HepG2 (cell line): Measurements from ENCODE around the gene OCSTAMP. TPM values are rescaled to one million over a fixed set of nuclear protein-coding genes. Genes with fewer than 3 reads are reported as not detected.
A peak's percentile ranks its signal among the peaks of the same experiment; 100 is the strongest.

Source experiments
- ATM ChIP-seq: fragments of 450-650 bp; IDR thresholded peaks from 2 replicates; pipeline ENCODE4 v1.7.1; 2017; ENCODE audit warnings: mild to moderate bottlenecking, borderline replicate concordance
- ELF1 ChIP-seq: sonication (generic); formaldehyde crosslinking; IDR thresholded peaks from 2 replicates; pipeline ENCODE4 v1.4.0; 2020; ENCODE audit warnings: missing genetic modification reagents
- FOXA3 ChIP-seq: IDR thresholded peaks from 2 replicates; pipeline ENCODE4 v1.6.1; 2016; ENCODE audit warnings: missing genetic modification reagents, missing compliant biosample characterization
- HMG20A ChIP-seq: IDR thresholded peaks from 2 replicates; pipeline ENCODE4 v1.6.1; 2016; ENCODE audit warnings: borderline replicate concordance
- KAT8 ChIP-seq: IDR thresholded peaks from 2 replicates; pipeline ENCODE4 v1.6.1; 2016; ENCODE audit warnings: missing genetic modification reagents, missing compliant biosample characterization
- LCORL ChIP-seq, 2 experiments: fragments of 450-650 bp in 1 of 2; sonication (generic) in 1 of 2; formaldehyde crosslinking in 1 of 2; IDR thresholded peaks; 2 replicates each; pipeline versions ENCODE4 v1.5.0 to v1.6.1; 2017 to 2020; ENCODE audit warnings: antibody characterized with exemption in 1 of 2, missing genetic modification reagents in 1 of 2
- NKX3-1 ChIP-seq: sonication (generic); formaldehyde crosslinking; IDR thresholded peaks from 2 replicates; pipeline ENCODE4 v1.5.0; 2020; ENCODE audit warnings: missing genetic modification reagents
- POGZ ChIP-seq: sonication (generic); formaldehyde crosslinking; IDR thresholded peaks from 2 replicates; pipeline ENCODE4 v1.4.0; 2020; ENCODE audit warnings: mild to moderate bottlenecking, missing genetic modification reagents
- POLR2AphosphoS5 ChIP-seq: IDR thresholded peaks from 2 replicates; pipeline ENCODE4 v1.6.1; 2012; ENCODE audit warnings: low read depth, low read length
- RBM39 ChIP-seq: fragments of 200-400 bp; formaldehyde crosslinking; IDR thresholded peaks from one replicate; pipeline ENCODE4 v1.6.1; 2018; ENCODE audit warnings: antibody characterized with exemption, mild to moderate bottlenecking, low read depth, low read length; ENCODE audit not compliant: poor library complexity, severe bottlenecking
- RFXAP ChIP-seq: sonication (generic); formaldehyde crosslinking; IDR thresholded peaks from 2 replicates; pipeline ENCODE4 v1.4.0; 2020; ENCODE audit warnings: missing genetic modification reagents, borderline replicate concordance
- SALL1 ChIP-seq: sonication (generic); formaldehyde crosslinking; IDR thresholded peaks from 2 replicates; pipeline ENCODE4 v1.8.0; 2022; ENCODE audit warnings: mild to moderate bottlenecking, missing genetic modification reagents
- ZNF24 ChIP-seq: fragments of 450-650 bp; IDR thresholded peaks from 2 replicates; pipeline ENCODE4 v1.6.1; 2017; ENCODE audit warnings: antibody characterized with exemption, mild to moderate bottlenecking
- ZNF292 ChIP-seq: sonication (generic); formaldehyde crosslinking; IDR thresholded peaks from 2 replicates; pipeline ENCODE4 v1.8.1; 2022; ENCODE audit warnings: mild to moderate bottlenecking, low read depth, missing genetic modification reagents, borderline replicate concordance
- ZNF451 ChIP-seq: sonication (generic); formaldehyde crosslinking; IDR thresholded peaks from 2 replicates; pipeline ENCODE4 v1.5.0; 2020; ENCODE audit warnings: mild to moderate bottlenecking, missing genetic modification reagents
- ZNF552 ChIP-seq: sonication (generic); formaldehyde crosslinking; IDR thresholded peaks from 2 replicates; pipeline ENCODE4 v1.9.0; 2022; ENCODE audit warnings: missing genetic modification reagents, mild to moderate bottlenecking, borderline replicate concordance
- ZNF563 ChIP-seq: sonication (generic); formaldehyde crosslinking; IDR thresholded peaks from 2 replicates; pipeline ENCODE4 v1.8.0; 2022; ENCODE audit warnings: mild to moderate bottlenecking, moderate library complexity, missing genetic modification reagents
- ZNF572 ChIP-seq: sonication (generic); formaldehyde crosslinking; IDR thresholded peaks from 2 replicates; pipeline ENCODE4 v1.5.1; 2020; ENCODE audit warnings: mild to moderate bottlenecking, missing genetic modification reagents
- ZNF746 ChIP-seq: sonication (generic); formaldehyde crosslinking; IDR thresholded peaks from 2 replicates; pipeline ENCODE4 v1.8.0; 2022; ENCODE audit warnings: mild to moderate bottlenecking, missing genetic modification reagents
- ZNF768 ChIP-seq: sonication (generic); formaldehyde crosslinking; IDR thresholded peaks from 2 replicates; pipeline ENCODE4 v1.4.0; 2020; ENCODE audit warnings: missing genetic modification reagents
- ZNF790 ChIP-seq: sonication (generic); formaldehyde crosslinking; IDR thresholded peaks from 2 replicates; pipeline ENCODE4 v1.8.0; 2022; ENCODE audit warnings: missing genetic modification reagents, mild to moderate bottlenecking, borderline replicate concordance
- polyA plus RNA-seq, 8 experiments: library from polyadenylated mRNA; depleted of rRNA in 3 of 8; stranded (reverse) in 7 of 8; unstranded in 1 of 8; fragments of >200 nt; fragmentation: Illumina TruSeq in 4 of 8; extraction: Trizol in 4 of 8; gene quantifications; 2 replicates each; pipeline versions ENCODE4 v1.2.1 to v1.2.3, GENCODE V29; 2011 to 2016; ENCODE audit warnings: low read depth in 4 of 8, missing spikeins in 1 of 8, mixed read lengths in 1 of 8; ENCODE audit not compliant: insufficient read depth in 1 of 8
- total RNA-seq, 5 experiments: library from RNA; depleted of rRNA; stranded (reverse); fragments of >200 nt; fragmentation: Illumina TruSeq; extraction: Trizol; gene quantifications; 2 replicates each; pipeline ENCODE4 v1.2.3, GENCODE V29; 2016; ENCODE audit warnings: low read depth in 1 of 5
- TF ChIP-seq, protein P1 (sequence below): IDR thresholded peaks from 2 replicates; pipeline ENCODE4 v1.6.1; 2016
- TF ChIP-seq, protein P2 (sequence below): sonication (generic); formaldehyde crosslinking; IDR thresholded peaks from 2 replicates; pipeline ENCODE4 v1.8.0; 2022; ENCODE audit warnings: low read depth, missing genetic modification reagents
- TF ChIP-seq, protein P3 (sequence below): sonication (generic); formaldehyde crosslinking; IDR thresholded peaks from 2 replicates; pipeline ENCODE4 v1.4.0; 2020; ENCODE audit warnings: low read depth, mild to moderate bottlenecking, missing genetic modification reagents
- TF ChIP-seq, protein P4 (sequence below): sonication (generic); formaldehyde crosslinking; IDR thresholded peaks from 2 replicates; pipeline ENCODE4 v1.4.0; 2020; ENCODE audit warnings: mild to moderate bottlenecking, low read depth, missing genetic modification reagents

OCSTAMP gene
- total and polyA plus RNA-seq, 2 of the 13 experiments (the other 11 are each of a cell fraction or from before 2014, with no cell fraction given) = not detected

DNA sequence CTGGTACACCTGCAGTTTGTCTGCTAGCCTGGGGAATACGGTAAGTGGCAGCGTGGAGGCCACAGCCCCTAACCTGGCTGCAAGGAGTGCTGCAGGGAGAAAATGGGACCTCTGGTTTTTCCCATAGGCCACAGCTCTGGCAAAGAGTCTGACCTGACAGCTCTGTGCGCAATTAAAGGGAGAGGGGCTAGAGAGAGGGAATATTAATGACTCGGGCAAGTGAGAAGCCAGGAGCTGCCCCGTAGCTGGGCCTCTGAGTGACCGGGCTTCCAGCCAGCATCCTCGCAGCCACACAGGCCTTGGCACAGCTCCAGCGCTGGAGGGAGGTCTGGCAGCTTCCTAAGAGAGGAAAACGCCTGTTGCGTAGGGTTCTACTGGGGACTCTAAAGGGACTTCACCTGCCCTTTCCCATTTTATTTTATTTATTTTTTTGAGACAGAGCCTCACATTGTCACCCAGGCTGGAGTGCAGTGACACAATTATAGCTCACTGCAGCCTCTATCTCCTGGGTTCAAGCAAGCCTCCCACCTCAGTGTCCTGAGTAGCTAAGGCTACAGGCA is 18.2 kb upstream of the OCSTAMP start (continued):
- TF ChIP-seq ZNF292 (CRISPR knock-in tag) (peak; percentile 70; the same call in 1 of the 2 replicates), POGZ (CRISPR knock-in tag) (0 out of 2 replicates have a peak, but pooled peaks have one; percentile 35), ELF1 (CRISPR knock-in tag) (0 out of 2 replicates have a peak, but pooled peaks have one; percentile 19), ZNF572 (CRISPR knock-in tag) (no peak), SALL1 (CRISPR knock-in tag) (peak; percentile 73), KAT8 (CRISPR knock-in tag) (peak; percentile 8; the same call in 1 of the 2 replicates), RFXAP (CRISPR knock-in tag) (no peak; the same call in 1 of the 2 replicates), ZNF768 (CRISPR knock-in tag) (peak; percentile 36; the same call in 1 of the 2 replicates), LCORL (IDR thresholded peaks at IDR 0.05) (no peak), LCORL (CRISPR knock-in tag; IDR thresholded peaks at IDR 0.05) (peak; percentile 65), ZNF746 (no peak), ZNF451 (CRISPR knock-in tag) (no peak), ZNF552 (CRISPR knock-in tag) (no peak), FOXA3 (CRISPR knock-in tag) (peak; percentile 42), ZNF563 (no peak), ZNF24 (no peak), HMG20A (CRISPR knock-in tag) (peak; percentile 55; the same call in 1 of the 2 replicates), NKX3-1 (no peak), POLR2AphosphoS5 (0 out of 2 replicates have a peak, but pooled peaks have one; percentile 19), ZNF790 (CRISPR knock-in tag) (no peak), ATM (no peak), RBM39 (peak; percentile 64)
- TF ChIP-seq, protein P1, sequence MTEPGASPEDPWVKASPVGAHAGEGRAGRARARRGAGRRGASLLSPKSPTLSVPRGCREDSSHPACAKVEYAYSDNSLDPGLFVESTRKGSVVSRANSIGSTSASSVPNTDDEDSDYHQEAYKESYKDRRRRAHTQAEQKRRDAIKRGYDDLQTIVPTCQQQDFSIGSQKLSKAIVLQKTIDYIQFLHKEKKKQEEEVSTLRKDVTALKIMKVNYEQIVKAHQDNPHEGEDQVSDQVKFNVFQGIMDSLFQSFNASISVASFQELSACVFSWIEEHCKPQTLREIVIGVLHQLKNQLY (CRISPR knock-in tag) = no peak
- TF ChIP-seq, protein P2, sequence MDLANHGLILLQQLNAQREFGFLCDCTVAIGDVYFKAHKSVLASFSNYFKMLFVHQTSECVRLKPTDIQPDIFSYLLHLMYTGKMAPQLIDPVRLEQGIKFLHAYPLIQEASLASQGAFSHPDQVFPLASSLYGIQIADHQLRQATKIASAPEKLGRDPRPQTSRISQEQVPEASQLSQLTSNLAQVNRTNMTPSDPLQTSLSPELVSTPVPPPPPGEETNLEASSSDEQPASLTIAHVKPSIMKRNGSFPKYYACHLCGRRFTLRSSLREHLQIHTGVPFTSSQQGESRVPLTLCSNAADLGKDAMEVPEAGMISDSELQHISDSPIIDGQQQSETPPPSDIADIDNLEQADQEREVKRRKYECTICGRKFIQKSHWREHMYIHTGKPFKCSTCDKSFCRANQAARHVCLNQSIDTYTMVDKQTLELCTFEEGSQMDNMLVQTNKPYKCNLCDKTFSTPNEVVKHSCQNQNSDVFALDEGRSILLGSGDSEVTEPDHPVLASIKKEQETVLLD (CRISPR knock-in tag) = no peak
- TF ChIP-seq, protein P3, sequence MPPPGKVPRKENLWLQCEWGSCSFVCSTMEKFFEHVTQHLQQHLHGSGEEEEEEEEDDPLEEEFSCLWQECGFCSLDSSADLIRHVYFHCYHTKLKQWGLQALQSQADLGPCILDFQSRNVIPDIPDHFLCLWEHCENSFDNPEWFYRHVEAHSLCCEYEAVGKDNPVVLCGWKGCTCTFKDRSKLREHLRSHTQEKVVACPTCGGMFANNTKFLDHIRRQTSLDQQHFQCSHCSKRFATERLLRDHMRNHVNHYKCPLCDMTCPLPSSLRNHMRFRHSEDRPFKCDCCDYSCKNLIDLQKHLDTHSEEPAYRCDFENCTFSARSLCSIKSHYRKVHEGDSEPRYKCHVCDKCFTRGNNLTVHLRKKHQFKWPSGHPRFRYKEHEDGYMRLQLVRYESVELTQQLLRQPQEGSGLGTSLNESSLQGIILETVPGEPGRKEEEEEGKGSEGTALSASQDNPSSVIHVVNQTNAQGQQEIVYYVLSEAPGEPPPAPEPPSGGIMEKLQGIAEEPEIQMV (CRISPR knock-in tag) = no peak
- TF ChIP-seq, protein P4, sequence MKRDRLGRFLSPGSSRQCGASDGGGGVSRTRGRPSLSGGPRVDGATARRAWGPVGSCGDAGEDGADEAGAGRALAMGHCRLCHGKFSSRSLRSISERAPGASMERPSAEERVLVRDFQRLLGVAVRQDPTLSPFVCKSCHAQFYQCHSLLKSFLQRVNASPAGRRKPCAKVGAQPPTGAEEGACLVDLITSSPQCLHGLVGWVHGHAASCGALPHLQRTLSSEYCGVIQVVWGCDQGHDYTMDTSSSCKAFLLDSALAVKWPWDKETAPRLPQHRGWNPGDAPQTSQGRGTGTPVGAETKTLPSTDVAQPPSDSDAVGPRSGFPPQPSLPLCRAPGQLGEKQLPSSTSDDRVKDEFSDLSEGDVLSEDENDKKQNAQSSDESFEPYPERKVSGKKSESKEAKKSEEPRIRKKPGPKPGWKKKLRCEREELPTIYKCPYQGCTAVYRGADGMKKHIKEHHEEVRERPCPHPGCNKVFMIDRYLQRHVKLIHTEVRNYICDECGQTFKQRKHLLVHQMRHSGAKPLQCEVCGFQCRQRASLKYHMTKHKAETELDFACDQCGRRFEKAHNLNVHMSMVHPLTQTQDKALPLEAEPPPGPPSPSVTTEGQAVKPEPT = 0 out of 2 replicates have a peak, but pooled peaks have one; percentile 71
